Suppressor macrophage treated with lipopolysaccharide for 4 hours (primary cell): ENCODE data around the gene GLRA2.

ENCODE experiments used
- DNase-seq: peaks from one replicate; pipeline ENCODE4 v3.0.0-alpha.2; 2020

Gene GLRA2

DNA sequence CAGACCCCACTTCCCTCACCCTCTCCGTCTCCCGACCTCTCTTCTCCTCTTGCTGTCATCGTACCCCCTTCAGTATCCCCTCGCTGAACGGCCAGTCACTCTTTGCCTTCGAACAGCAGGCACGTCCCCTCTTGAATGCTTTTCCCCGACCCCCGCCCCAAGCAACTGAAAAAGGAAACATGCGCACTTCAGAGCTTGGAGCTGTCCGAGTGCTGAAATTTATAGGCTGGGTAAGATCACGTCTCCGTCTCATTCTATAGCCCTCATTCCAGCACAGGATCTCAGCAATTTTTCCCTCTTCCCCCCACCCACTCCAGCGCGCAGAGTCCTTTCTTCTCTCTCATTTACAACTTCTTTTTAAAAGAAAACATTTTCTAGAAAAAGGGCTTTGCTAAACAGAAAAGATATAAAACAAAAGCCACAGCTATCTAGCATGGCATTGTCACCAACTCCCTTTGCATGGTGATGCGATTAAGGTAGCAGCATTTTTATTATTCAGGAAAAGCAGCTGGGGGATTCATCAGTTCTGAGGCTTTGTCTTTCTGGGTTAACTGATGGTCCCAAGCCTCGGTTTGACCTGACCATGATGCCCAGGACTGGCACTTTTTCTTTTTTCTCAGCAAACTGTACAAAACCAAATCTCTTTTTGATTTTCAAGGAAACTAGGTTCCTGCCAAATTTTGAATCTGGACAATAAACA is at the start of gene GLRA2:
Gene GLRA2 (plus strand): TSS at position 247 of the 700 bp plus-strand sequence. CDS start 522 bp downstream, outside the sequence.
- peak; percentile 6 for DNase-seq

DNA sequence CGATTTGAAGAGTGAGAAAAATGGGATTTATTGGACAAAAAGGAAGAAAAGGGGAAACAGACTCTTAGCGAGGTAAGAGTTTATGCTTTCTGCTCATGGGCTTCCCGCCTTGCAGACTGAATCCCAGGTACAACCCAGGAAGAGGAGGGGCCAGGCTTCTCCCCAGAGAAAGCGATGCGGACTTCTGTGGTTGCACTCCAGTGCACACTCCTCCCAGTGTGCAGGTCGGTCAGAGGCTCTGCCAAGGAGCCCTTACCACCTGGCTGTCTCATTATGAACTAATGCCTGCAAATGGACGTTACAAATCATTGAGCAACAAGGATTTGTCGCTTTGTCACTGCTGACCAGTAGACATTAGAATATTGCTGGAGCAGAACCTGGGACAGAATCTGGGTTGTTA is 39.9 kb upstream of the GLRA2 start:
- no peak for DNase-seq

DNA sequence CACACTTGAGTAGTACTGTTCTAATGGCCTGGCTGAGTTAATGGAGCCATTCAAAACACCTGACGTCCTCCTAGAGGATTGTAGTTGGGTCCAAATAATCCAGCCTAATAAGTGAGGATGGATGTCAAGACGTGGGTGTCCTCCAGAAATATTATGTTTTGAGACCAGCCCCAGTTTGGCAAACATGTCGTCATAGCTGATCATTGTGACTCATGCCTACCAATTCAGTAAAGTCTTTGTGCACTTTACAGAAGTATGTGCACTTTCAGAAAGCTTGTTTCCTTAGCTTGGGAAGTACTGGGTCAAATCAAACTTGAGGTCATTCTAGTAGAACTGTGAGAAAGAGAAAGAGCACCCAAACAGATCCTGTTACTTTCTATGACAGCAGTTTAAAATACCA is 37.6 kb upstream of the GLRA2 start:
- no peak for DNase-seq

DNA sequence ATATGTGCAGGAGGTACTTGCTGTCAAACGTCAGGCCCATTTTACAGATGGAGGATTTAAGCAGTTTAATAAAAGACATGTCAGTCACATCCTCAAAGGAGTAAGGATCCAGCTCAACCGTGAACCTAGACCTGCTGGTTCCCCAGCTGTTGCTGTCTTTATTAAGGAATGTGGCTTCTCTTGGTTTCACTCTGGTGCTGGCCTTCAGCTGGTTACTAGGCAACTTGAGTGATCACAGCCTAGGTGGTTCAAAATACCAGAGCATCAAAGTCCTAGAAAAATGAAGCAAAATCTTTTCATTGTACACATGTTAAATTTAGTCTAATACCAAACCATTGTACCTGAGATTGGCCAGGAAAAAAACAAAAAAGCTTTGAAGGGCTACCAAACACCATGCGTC is 32.7 kb upstream of the GLRA2 start:
- DNase-seq = peak; percentile 0

DNA sequence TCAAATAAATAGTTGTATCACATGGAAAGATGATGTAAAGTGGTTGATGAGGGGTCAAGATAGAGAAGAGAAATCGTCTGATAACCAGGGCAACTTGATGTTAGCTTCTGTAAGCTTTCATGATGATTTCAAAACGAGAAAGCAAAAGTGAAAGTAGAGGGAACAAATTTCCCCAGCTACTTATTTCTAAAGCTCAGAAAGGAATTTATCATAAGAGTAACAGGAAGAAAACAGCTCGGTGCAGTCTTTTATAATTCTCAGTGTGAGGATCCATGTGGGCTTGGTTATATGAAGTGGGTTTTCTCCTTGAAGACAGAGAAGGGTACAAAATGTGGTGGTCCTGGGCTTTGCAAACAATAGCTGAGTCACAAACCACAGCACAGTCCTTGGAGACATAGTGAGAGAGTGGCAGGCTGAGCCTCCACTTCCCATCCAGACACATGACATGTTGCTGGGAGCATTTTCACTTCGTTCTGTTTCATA is 32.1 kb upstream of the GLRA2 start:
- DNase-seq = peak; percentile 67

DNA sequence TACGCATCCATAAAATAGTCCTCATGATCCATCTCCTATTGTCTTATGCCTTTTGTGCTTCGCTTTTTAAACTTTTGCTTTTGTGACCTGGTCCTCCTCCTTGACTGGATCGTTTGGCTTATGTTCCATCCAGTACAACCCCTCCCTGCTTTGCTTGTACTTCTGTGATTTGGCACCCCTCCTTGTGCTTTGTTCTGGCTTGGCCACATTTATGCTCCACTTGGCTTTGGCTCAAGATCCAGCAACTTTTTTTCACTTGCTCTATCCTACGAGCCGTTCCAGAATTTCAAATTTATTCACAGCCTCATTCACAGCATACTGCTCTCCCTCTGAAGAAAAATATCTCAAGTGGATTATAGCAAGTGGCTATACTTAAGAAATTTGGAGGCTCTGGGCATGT is 28.0 kb upstream of the GLRA2 start:
- DNase-seq = no peak

DNA sequence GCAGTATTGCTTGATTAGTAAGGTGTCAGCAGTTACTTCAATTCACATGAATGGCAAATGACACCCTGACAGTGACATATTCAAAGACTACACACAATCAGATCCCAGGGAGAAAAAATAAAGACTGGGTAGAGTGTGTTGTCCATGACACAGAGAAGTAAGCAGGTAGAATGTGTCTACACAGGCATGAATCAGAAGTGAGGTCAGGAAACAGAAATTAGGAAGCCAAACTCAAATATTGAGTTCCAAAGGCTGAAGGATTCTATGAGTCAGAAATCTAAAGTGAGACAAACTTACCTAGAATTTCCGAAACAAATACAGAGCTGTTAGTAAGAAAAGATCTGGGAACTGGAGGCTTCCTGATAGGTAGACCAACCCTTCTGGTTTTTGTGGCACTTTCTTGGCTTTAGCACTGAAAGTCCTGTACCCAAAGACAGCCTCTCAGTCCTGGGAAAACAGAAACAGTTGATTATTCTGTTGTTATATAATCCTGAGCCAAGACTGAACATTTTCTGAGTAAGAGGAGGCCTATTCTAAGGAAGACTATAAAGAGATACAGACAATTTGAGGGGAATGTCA is 24.3 kb upstream of the GLRA2 start:
- no peak for DNase-seq

DNA sequence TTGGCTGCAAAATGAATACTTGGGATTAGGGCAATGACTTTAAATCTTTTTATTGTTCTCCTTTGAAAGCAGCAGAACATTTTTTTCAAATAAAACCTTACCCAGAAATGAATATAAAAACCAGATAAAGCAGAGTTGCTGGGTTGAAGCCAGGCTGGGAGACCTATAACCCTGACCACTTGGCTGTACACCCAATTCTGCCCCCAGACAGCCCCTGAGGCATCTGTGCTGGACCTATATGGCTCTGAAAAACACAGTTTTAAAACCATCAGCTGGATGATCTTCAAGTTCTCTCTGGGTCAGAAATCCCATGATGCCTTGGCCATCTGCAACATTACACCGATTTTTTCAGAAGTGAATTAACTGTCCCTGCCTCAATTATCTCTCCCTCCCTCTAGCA is 23.7 kb upstream of the GLRA2 start:
- no peak for DNase-seq

DNA sequence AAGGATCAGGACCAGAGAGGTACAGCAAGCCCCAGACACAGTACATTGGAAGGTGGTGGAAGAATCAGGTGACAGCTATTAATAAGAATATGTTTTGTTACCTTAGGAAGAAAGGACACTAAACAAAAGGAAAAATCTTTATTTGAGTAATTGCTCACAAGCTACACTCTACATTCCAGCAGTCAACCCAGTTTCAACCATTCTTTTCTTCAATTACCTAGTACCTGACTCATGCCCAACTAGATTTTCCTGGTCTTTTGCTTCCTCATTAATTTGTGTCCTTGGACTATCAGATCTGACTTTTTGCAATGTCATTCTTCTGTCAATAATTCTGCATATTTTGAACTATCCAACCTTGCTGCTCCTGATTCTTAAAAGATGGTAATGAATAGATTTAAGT is 22.5 kb upstream of the GLRA2 start:
- no peak for DNase-seq

DNA sequence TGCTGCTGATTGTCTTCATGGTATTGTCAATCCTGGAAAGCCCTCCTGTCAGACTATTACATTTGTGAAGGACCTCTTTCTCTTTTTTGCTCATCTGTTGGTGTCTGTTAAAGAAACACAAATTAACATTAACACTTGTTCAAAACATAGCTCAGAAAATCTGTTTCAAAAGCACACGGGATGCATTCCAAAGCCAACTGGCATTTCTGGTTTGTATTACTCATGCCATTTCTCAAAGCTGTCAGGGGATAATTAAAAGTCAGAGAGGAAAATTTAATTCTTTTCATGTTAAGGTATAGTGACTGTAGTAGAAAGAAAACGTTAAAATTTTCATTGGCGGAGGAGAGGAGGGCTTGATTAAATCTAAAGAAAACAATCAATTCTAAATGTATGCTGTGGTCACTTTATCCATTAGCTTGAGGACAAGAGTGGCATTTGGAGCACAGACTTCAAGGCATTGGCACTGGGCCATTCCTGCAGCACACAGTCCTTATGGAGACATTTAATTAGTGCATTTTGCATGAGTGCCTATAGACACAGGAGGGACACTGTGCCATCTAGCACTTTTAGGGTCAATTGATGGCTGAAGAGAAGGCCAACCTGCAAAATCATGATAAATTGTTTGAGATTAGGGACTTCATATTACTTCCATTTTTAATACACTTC is 21.2 kb upstream of the GLRA2 start:
- no peak for DNase-seq

DNA sequence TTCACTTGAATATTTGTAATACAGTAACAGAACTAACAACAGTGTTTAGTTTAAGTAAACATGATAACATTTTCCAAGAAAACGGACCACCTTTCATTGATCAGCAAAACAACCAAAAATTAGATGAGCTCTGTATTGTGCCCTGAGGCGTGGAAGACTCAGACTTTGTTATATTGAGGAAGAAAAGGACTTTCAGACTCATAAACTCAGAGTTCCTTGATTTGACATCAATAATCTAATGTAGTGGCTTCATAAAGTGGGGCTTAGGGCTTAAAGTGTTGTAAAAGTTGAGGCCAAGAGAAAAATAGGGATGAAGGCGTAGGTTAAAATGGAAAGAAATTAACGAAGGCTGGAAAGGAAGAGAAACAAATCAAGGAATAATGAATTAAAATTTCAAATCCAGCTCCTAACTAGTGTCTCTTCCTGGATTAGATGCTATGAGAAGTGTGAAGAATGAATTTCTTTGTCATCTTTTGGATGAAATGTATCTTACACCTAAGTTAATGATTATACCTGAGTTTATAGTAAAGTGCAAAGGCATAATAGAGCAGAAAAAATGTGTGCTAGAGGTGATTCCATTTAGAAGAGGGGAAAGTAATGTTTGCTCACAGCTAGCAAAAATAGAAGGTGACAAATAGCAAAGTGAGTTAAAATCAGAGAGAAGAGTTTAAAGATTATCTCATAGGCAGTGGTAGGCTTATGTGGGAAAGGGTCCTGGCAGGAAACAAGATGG is 19.8 kb upstream of the GLRA2 start:
- DNase-seq = no peak

DNA sequence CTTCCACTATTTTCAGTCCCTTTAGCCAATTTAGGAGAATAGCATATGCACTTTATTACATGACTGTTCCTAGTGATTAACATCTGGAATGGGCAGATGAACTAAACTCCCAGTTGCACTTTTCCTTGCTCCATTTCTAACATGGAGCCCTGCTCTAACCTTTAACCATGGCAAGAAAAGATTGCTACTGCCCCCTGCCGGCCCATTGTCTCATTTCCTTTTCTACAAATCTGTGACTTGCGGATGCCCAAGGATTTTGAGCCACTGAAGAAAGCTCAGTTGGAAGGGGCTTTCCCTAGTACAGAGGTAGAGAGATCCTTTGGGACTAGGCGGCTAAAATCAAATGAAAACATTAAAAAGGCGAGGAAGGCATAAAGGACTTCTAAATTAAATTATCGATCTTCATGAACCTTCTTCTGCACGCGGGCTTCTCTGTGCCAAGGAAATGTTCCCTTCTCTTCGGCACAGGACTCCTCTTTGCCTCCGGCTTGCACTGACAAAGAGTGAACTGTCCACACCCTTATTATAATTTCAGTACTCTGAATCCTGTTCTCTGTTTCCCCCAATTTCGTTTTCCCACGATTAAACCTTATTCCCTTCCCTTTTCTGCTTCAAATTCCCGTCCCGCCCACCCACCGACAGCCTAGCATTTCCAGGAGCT is 577 bp upstream of the GLRA2 start:
- DNase-seq = peak; percentile 57

DNA sequence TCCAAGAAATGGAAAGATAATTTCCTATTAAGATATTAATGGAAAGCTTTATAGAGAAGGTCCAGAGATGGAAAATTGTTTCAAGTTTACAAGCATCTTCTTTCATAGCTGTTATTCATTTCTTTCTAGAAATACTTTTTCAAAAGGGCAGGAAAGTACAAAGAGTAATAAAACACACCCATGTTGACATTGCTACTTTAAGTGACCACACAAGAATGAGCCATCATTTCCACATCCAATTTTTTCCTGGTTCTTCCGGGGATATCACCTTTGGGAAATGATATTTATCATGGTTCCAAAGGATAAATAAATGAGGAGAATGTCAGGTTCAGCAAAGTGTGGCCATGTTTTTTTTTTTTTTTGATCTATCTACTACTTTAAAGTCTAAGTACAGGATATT is 4.5 kb downstream of the GLRA2 start:
- no peak for DNase-seq

DNA sequence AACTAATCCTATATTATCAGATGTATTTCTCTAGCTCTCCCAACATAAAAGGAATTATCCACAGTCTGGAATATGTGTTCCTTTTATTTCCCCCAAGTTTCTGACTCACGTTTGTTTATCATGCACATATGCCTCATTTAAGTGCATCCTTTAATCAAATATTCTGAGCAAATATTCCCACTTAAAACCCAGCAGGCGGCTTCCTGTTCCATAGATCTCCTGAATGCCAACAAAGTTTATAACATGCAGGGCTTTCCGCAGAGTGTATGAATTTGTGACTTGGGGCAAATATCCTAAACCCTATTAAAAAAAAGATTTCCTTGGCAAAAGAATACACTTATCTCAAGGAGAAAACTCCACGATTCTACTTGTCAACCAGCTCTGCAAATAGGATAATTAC is 16.9 kb downstream of the GLRA2 start:
- DNase-seq = no peak

DNA sequence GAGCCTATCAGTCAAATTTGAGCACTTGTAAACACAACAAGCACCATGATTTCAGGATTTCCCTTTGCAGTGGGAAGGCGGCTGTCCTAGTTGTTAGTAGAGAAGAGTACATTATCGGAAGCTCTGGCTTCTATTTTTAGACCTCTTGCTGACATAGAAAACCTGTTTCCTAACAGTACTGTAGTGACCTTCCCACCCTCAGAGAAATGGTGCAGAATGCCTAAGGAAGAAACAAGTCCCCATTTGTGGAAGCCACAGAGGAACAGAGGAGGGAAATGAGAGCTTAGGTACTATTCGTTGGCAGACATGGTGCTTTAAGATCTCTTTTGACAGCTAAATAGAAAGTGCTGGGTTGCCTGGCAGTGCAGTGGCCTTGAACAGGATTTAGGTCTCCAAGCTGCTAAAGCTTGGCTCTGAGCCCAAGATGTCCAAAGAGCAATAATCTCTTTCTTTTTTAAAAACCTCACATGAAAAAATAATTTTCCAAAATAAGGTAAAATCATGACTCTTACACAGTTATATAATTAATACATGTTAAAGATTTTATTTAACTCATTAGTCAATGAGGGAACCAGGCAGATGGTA is 24.9 kb downstream of the GLRA2 start:
- no peak for DNase-seq

DNA sequence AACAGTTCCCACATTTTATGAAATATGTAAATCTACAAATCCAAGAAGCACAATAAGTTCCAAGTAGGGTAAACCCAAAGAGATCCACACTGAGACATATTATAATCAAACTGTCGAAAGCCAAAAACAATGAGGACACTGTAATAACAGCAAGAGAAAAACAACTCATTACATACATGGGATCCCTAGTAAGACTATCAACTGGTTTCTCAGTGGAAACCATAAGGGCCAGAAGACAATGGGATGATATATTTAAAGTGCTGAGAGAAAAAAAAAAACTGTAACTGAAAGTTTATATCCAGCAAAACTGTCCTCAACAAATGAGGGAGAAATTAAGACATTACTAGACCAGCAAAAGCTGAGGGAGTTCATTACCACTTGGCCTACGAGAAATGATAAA is 34.7 kb downstream of the GLRA2 start:
- no peak for DNase-seq

DNA sequence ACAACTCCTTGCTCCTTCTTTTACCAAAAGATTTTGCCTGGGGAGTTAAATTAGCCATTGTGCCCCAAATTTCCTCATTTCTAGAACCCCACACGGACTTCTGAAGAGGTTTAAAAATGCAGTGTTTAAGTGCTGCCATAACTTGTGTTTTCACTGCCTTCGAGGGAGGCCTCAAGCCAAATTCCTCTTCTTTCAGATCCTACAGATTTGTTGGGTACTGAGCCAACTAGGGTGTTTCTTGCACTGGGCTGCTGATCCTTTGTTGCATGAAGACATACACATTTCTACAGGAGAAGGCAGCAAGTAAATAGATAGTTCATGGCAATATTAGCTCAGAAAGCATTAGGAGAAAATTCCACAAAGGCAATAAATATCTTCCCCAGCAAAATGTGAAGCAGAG is 43.8 kb downstream of the GLRA2 start:
- DNase-seq = no peak

DNA sequence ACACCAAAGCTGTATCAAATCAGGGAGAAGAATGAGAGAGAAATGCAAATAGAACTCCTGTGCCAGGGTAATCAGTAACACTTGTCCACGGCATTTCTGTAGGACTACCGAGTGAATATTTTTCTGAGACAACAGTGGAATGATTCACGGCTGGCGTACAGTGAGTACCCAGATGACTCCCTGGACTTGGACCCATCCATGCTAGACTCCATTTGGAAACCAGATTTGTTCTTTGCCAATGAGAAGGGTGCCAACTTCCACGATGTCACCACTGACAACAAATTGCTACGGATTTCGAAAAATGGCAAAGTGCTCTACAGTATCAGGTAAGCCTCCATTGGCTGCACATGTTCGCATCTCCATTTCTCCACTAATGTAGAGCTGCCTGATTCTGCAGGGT is 51.7 kb downstream of the GLRA2 start:
- DNase-seq = no peak

DNA sequence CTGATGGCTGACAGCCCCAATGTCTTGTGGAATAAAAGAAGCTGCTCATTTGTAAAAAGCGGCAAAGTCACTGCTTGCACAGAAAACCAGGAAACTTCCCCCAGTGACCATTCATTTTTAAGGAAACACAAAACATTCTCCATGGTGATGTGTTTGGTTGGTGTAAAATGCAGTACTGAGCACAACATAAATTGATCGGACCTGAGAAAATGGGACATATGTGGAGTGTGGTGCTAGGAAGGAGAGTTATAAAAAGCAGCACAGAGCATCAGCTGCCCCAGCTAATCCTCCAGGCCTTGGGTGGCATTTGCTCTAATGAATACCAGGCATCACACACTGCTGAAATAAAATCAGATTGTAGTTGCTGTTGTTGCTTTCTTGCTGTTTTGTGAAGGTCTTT is 55.2 kb downstream of the GLRA2 start:
- DNase-seq = no peak

DNA sequence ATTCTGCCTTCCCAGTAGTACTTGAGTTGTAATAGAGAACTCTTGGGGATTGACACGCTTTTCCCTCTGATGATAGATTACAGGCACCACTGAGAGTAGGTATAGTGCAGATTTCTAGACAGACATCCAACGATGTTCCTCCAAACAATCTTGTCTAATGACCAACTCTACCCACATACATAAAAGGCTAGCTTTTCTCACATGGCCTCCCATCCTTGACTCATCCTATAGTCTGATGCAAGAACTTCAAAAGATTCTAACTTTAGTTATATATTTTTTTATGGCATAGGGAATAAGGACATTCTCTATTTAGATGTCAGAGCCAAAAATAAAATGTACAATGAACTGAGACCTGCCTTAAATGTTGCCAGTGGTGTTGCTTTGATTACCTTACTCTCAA is 60.9 kb downstream of the GLRA2 start:
- DNase-seq = no peak

DNA sequence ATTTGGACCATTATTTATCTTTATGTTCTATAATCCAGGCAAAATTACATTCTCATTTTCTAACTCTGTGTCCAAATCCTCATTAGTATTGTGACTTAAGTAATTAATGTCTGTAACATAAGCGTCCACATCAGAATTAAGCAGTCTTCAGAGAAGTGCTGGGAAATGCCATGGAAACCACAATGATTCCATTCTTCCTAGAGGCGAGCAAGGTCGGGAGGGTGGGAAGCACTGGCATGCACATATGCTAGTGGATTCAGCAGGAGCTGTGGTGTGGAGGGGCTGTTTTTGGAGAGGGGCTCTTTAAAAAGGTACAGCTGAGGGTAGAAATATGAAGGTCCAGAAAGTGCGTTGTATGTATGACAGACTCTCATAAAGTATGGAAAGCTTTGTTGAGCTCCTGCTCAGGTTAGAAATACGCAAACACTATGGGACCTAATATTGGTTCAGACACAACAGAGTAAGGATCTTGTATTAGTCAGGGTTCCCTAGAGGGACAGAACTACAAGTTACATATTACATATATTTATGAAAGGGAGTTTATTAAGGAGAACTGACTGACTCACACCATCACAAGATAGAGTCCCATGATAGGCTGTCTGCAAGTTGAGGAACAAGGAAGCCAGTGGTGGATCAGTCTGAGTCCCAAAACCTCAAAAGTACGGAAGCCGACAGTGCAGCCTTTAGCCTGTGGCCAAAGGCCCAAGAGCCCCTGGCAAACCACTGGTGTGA is 61.5 kb downstream of the GLRA2 start:
- DNase-seq = no peak

DNA sequence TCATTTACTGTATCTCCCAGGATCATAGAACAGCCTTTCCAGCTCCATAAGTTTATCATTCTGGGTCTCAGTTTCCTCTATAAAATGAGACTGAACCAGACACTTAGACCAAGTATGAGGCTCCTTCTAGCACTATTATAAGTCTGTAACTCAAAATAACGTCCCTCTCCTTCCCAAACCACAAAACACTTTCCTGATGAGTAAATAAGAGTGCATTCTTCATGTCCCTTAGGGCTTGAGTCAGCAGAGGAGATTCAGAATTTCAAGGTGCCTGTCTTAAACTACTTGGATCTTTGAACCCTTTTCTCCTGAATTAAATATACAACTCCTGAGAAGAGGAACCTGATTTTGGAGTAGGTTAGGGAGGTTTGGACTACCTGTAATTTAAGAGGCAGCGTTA is 62.6 kb downstream of the GLRA2 start:
- no peak for DNase-seq
